Fibroblast of mammary gland (primary cell): Measurements from ENCODE around the gene DSCAML1.

Experiments used
- DNase-seq: peaks from one replicate; pipeline ENCODE4 v3.0.0-alpha.2; 2010; ENCODE audit warnings: low read depth
- H3K4me3 ChIP-seq: 2 replicates; pipeline ENCODE4 v1.5.1; 2011; ENCODE audit warnings: low read depth, mild to moderate bottlenecking, low read length, moderate library complexity; ENCODE audit not compliant: control insufficient read depth
- CTCF ChIP-seq: conservative IDR thresholded peaks from 2 replicates; pipeline ENCODE4 v1.5.1; 2011; ENCODE audit warnings: low read depth, low read length, inconsistent platforms; ENCODE audit not compliant: control insufficient read depth, insufficient read depth

Gene DSCAML1

GRCh38 chr11:117502779-117503100 lies 294.3 kb downstream of the DSCAML1 start:
- H3K4me3 ChIP-seq, result no peak overlapping the region
- no peak for TF ChIP-seq CTCF
- DNase-seq, result no peak

- no peak for DNase-seq
- TF ChIP-seq CTCF, result no peak
- no peak overlapping the region for H3K4me3 ChIP-seq
Observed at GRCh38 chr11:117502015-117502778, 294.8 kb downstream of the DSCAML1 start.

GRCh38 chr11:117501237-117501898 lies 295.6 kb downstream of the DSCAML1 start:
- DNase-seq, result no peak
- TF ChIP-seq CTCF, result no peak
- no peak overlapping the region for H3K4me3 ChIP-seq

GRCh38 chr11:117498791-117499190 lies 298.2 kb downstream of the DSCAML1 start:
- no peak for TF ChIP-seq CTCF
- DNase-seq, result no peak
- no peak overlapping the region for H3K4me3 ChIP-seq

- TF ChIP-seq CTCF, result no peak
- DNase-seq, result no peak
Observed at GRCh38 chr11:117497206-117497951, 299.6 kb downstream of the DSCAML1 start.

GRCh38 chr11:117495357-117495756 lies 301.7 kb downstream of the DSCAML1 start:
- DNase-seq, result no peak
- TF ChIP-seq CTCF, result no peak
- no peak overlapping the region for H3K4me3 ChIP-seq

More at GRCh38 chr11:117497206-117497951, 299.6 kb downstream of the DSCAML1 start:
- no peak overlapping the region for H3K4me3 ChIP-seq
